Mesodermal cell (in vitro differentiated cells): ENCODE data around the gene PDE1A.

Experiments
- H3K27ac ChIP-seq: 2 replicates; pipeline ENCODE4 v1.7.0; 2013; ENCODE audit warnings: mild to moderate bottlenecking, low read depth, low read length, moderate library complexity; ENCODE audit not compliant: severe bottlenecking
- H3K36me3 ChIP-seq: 2 replicates; pipeline ENCODE4 v1.7.1; 2013; ENCODE audit warnings: mild to moderate bottlenecking, low read length, moderate library complexity; ENCODE audit not compliant: control insufficient read depth, insufficient read depth
- H3K4me1 ChIP-seq: one replicate; pipeline ENCODE4 v1.7.1; 2013; ENCODE audit warnings: mild to moderate bottlenecking, low read length; ENCODE audit not compliant: insufficient read depth, control insufficient read depth, poor library complexity, severe bottlenecking
- H3K4me3 ChIP-seq: 2 replicates; pipeline ENCODE4 v1.7.0; 2013; ENCODE audit warnings: low read length, control low read depth, mild to moderate bottlenecking; ENCODE audit not compliant: insufficient read depth, poor library complexity, severe bottlenecking; ENCODE audit errors: extremely low read depth
- H3K9me3 ChIP-seq: 2 replicates; pipeline ENCODE4 v1.7.1; 2013; ENCODE audit warnings: mild to moderate bottlenecking, low read length, moderate library complexity; ENCODE audit not compliant: control insufficient read depth
- whole genome bisulfite sequencing, 2 experiments: methylation state at CpG; one replicate each; pipeline ENCODE4 v1.1.5; 2013; ENCODE audit warnings: missing lambda C conversion rate in 2 of 2; ENCODE audit not compliant: insufficient coverage in 2 of 2; 5-methylcytosine and 5-hydroxymethylcytosine counted together

Gene PDE1A

DNA sequence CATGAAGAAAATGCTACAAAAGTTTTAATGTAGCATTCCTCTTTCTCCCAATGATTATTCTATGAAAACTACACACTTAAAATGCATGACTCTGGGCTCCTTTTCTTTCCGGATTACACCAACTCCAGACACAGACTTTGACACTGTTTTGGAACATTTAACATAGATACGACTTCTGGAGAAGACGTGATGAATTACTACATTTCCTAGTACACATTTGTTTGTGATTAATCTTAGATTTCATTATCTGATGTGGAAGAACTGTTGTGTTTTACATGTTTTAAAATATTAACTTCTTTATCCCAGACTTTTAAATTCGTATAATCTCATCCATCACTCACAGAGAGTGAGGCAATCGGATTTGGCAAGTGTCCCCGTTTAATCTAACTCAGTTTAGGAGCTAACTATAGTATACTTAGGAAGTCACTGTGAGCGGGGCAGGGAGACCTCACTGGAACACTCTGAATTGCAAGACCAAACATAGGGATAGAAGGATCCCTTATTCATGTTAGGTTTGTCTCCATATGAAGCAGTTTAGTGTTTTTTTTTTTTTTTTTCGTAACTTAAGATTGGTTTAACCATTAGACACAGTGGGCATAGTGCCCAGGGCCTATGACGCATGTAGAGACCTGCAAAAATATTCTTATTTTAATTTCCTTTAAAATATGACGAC is 66.7 kb downstream of the PDE1A start:
- H3K27ac ChIP-seq, result peak overlapping the region; percentile 57
- no peaks in the 10 kb centered on the region for H3K4me1 ChIP-seq
- WGBS, 2 experiments, result 80 to 100% methylated on average over 1 to 2 of the region's 10 CpGs
- H3K4me3 ChIP-seq, result no peak overlapping the region
- no peaks in the 10 kb centered on the region for H3K36me3 ChIP-seq
- H3K9me3 ChIP-seq, result no peaks in the 10 kb centered on the region

DNA sequence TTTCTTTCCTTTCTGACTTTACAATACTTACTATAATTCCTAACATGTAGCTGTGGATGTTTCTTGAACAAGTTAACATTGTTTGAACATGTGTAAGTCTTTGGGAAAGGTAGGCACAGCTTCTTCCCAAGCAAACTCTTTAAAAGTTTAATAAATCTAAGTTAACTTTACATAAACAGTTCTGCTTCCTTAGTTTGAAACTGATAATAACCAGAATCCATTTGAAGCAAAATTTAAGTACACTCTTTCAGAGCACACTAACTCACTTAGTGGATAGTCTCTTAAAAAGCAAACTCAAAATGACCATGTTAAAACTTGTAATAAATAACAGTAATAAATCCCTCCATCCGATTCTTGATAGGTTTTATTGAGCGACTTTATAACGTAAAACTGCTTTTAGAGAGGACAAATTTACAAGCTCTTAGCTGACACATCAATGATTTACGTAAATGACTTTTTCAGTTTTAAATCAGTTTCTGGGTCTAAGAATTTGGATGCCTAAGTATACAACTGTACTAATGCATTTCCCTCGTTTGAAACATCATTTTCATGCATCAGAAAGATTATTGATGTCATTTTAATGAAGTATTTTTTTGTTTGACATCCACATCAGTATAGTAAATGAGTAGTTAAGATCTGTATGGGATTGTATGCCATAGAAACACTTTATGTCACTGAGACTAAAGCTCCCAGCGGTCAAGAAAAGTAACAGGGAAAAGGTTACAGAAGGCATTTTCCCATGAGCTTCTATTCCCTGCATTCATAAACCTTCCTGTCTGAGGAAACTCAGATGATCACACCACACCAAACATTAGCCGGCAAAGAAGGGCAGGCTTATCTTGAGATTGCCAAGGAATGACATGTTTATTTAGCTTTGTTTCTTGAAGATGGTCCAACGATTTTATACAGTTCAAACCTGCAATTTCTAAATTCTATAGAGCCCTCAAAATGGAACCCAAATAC is 67.5 kb downstream of the PDE1A start:
- Histone ChIP-seq H3K9me3 (no peaks in the 10 kb centered on the region), H3K4me3 (no peak overlapping the region), H3K36me3 (no peaks in the 10 kb centered on the region), H3K27ac (peak overlapping the region; percentile 57), H3K4me1 (no peaks in the 10 kb centered on the region)
- WGBS, 2 experiments, result 88 to 100% methylated on average over 3 to 4 of the region's 8 CpGs

- H3K27ac ChIP-seq, result no peak overlapping the region
- no peak overlapping the region for H3K4me3 ChIP-seq
- WGBS, 2 experiments, result 100% methylated on average over 1 of the region's 3 CpGs; no CpG with 5 or more reads in 1 of the 2 experiments
Measured at GRCh38 chr2:182358601-182359000, 68.2 kb downstream of the PDE1A start.

DNA sequence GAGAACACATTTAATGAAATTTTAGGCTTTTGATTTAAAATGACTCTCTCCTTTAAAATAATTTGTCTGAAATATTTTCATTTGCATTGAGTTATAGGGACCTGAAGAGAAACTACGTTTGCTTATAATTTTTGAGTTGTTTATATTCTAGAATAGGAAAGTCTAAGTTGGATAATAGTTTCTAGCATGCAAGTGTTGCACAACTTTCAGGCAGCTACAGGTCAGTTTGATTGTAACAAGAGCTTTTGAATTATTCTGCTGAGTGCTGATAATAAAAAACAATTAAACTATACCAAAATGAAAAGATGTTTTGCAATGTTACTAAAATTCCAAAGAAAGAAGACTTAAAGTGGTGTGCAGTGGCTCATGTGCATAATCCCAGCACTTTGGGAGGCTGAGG is 71.0 kb downstream of the PDE1A start:
- H3K9me3 ChIP-seq, result no peaks in the 10 kb centered on the region
- no peaks in the 10 kb centered on the region for H3K4me1 ChIP-seq
- H3K4me3 ChIP-seq, result no peak overlapping the region
- no peak overlapping the region for H3K27ac ChIP-seq
- no peaks in the 10 kb centered on the region for H3K36me3 ChIP-seq
- 64 to 88% methylated on average over 1 of the region's 1 CpG for WGBS, 2 experiments

More at GRCh38 chr2:182358601-182359000, 68.2 kb downstream of the PDE1A start:
- no peaks in the 10 kb centered on the region for H3K36me3 ChIP-seq
- H3K9me3 ChIP-seq, result no peaks in the 10 kb centered on the region
- H3K4me1 ChIP-seq, result no peaks in the 10 kb centered on the region

DNA sequence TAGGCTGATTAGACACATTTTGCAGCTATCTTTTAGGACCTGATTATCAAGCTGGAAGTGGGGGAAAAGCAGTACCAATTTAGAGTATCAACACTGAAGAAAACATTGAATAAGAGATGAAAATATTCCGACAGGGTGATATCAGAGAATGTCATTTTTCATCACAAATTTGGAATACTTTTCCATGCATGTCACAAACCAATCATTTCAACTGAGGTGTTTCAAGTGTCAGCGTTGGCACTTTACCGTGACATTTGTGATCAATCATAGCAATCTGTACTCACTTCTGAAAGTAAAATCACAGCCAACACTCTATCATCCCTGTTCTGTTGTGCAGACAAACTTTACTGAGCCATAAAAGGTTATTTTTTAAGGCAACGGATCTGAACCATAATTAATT is 75.4 kb downstream of the PDE1A start:
- WGBS, 2 experiments, result 80 to 87% methylated on average over 1 to 3 of the region's 4 CpGs
- Histone ChIP-seq H3K27ac (no peak overlapping the region), H3K4me1 (no peaks in the 10 kb centered on the region), H3K9me3 (no peaks in the 10 kb centered on the region), H3K4me3 (no peak overlapping the region), H3K36me3 (no peaks in the 10 kb centered on the region)

GRCh38 chr2:182349268-182349667 is 77.6 kb downstream of the PDE1A start:
- Histone ChIP-seq H3K36me3 (no peaks in the 10 kb centered on the region), H3K4me1 (no peaks in the 10 kb centered on the region), H3K27ac (no peak overlapping the region), H3K4me3 (no peak overlapping the region), H3K9me3 (no peaks in the 10 kb centered on the region)
- WGBS, 2 experiments, result 86% methylated on average over 1 of the region's 2 CpGs

- H3K4me3 ChIP-seq, result no peak overlapping the region
- H3K4me1 ChIP-seq, result no peaks in the 10 kb centered on the region
- H3K27ac ChIP-seq, result no peak overlapping the region
- WGBS, 2 experiments, result 89 to 92% methylated on average over 3 of the region's 3 CpGs
- no peaks in the 10 kb centered on the region for H3K9me3 ChIP-seq
- no peaks in the 10 kb centered on the region for H3K36me3 ChIP-seq
Measured at GRCh38 chr2:182345384-182345783, 81.5 kb downstream of the PDE1A start.

- Histone ChIP-seq H3K27ac (no peak overlapping the region), H3K4me1 (no peaks in the 10 kb centered on the region), H3K36me3 (no peaks in the 10 kb centered on the region), H3K4me3 (no peak overlapping the region), H3K9me3 (no peaks in the 10 kb centered on the region)
- WGBS, 2 experiments, result 91 to 97% methylated on average over 4 to 5 of the region's 5 CpGs
Measured at GRCh38 chr2:182330451-182331305, 96.2 kb downstream of the PDE1A start.

- WGBS, 2 experiments, result 93 to 100% methylated on average over 1 to 4 of the region's 4 CpGs
- Histone ChIP-seq H3K4me3 (no peak overlapping the region), H3K36me3 (no peaks in the 10 kb centered on the region), H3K27ac (no peak overlapping the region), H3K4me1 (no peaks in the 10 kb centered on the region), H3K9me3 (peaks cover 8% of the 10 kb centered on the region)
Measured at GRCh38 chr2:182324665-182325064, 102.2 kb downstream of the PDE1A start.

GRCh38 chr2:182321096-182321495 is 105.7 kb downstream of the PDE1A start:
- Histone ChIP-seq H3K4me3 (no peak overlapping the region), H3K36me3 (no peaks in the 10 kb centered on the region), H3K9me3 (peaks cover 8% of the 10 kb centered on the region), H3K4me1 (no peaks in the 10 kb centered on the region), H3K27ac (no peak overlapping the region)
- WGBS, 2 experiments, result 60% methylated on average over 1 of the region's 1 CpG; no CpG with 5 or more reads in 1 of the 2 experiments
